NCI-H146 treated with DMSO at 0.1 percent for 48 hours (cell line): Measurements from ENCODE around the gene DYSF.

ENCODE experiments used
- DNase-seq: peaks from one replicate; lab custom pipeline; 2025; ENCODE audit not compliant: unreplicated experiment; lab: John Stamatoyannopoulos, UW

The DYSF gene

DNA sequence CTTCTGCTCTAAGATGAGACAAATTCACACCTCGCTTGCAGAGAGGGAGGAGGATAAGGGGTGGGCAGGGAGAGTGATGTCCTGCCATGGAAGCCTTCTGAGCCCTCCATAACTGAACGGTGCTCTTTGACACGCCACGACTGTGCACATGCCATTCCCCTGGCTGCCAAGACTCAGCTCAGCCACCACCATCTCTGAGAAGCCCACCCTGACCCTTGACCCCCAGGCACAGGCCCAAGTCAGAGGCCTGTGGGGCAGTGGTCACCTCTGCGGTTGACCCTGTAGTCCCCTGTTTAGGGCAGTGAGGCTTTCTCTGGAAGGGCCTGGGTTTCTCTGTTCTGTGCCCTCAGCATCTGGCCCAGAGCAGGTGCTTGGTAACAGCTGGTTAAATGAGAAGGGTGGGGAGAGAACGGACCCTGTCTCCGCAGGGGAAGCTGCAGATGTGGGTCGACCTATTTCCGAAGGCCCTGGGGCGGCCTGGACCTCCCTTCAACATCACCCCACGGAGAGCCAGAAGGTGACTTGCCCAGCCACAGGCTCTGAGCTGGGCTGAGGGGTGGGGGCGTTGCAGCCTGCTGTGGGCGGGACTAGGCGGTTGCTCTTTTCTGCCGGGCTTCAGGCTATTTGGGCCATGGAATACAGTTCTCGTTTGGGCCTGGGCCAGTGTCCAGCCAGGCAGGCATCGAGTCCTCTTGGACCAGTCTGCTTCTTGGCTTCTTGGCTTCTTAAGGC lies 215.1 kb downstream of the DYSF start:
- no peak for DNase-seq

DNA sequence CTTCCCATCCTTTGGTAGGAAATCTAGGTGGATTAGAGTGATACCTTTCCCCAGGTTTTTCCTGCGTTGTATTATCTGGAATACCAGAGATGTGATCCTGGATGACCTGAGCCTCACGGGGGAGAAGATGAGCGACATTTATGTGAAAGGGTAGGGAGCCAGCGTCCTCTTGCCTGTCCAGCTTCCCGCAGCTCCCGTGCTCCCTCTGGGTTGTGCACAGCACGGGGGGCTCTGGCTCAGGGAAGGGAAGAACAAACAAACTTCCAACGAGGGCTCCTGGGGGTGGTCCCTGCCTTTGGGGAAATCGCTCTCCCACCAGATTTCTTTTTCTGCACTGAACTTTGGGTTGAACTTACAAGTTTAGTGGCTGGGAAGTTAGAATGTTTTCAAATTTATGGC lies 215.7 kb downstream of the DYSF start:
- DNase-seq: no peak

GRCh38 chr2:71669628-71670429 lies 216.5 kb downstream of the DYSF start:
- no peak for DNase-seq

DNA sequence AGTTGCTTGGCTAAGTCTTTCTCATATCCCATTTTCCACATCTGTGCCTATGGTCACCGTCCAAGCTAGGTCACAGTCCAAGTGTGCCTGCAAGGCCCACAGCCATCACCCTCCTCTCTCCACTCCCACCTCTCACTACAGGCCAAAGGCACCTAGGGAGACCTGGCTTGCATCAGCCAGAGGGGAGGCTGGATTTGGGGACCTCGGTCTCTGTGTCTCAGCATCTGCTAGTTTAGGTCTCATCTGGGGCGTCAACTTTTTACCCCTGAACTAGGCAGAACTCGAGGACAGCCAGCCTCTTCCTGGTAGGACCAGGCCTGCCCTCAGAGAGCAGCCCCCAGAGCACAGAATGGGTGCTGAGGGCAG lies 217.1 kb downstream of the DYSF start:
- DNase-seq: no peak

- DNase-seq: no peak
Measured at GRCh38 chr2:71671203-71671854, 218.0 kb downstream of the DYSF start.

GRCh38 chr2:71671895-71672825 lies 218.8 kb downstream of the DYSF start:
- DNase-seq: no peak

DNA sequence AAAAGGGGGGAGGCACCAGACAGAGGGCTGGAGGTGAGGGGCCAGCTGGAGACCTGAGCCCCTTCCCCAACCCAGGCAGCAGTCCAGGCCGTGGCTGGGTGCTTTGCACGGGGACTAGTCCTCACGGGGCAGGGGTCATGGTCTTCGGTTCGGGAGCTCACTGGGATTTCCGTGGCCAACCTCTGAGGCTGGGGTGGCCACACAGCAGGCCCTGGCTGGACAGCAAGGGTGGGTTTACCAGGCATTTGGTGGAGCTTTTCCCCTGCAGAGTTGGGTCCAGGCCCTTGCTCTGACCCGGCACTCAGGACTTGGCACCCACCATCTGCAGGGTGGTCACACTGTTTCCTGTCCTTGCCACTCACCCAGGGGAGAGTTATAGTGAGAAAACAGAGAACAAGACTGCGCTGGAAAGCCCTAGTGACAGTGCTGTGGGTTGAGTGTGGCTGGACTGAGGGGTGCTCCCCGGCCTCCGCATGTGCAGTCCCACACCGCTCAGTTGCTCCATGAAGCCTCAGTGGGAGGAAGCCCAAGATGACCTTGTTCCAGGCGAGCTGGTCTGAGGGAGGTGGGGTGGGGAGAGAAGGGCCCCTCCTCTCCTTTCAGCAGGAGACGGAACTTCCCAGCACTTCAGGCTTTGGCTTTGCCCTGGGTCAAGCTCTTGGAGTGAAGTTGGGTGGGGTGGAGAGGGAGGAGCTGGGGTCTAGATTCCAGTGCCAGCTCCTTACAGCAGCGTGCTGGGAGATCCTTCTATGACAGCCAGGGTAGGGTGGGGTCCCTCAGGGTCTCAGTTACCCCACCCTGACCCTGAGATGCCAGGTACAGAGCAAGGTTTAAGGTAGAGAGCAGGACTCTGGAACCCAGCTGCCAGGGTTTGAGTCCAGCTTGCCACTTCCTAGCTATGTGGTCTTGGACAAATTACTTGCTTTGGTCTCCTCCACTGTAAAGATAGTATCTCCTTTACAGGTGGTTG lies 219.8 kb downstream of the DYSF start:
- DNase-seq: no peak

GRCh38 chr2:71674158-71674851 lies 220.9 kb downstream of the DYSF start:
- no peak for DNase-seq

GRCh38 chr2:71675296-71675695 lies 221.9 kb downstream of the DYSF start:
- no peak for DNase-seq

DNA sequence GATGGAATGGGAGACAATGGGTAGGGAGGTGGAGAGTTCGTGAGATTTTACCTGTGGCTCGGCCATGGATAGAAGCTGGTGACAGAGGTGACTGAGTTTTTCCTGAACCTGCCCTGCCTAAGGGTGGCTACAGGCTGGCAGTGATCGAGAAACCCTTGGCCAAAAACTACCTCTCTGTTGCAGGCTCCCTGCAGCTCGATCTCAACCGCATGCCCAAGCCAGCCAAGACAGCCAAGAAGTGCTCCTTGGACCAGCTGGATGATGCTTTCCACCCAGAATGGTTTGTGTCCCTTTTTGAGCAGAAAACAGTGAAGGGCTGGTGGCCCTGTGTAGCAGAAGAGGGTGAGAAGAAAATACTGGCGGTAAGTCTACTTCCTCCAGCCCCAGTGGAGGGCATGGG lies 225.5 kb downstream of the DYSF start:
- DNase-seq: no peak

GRCh38 chr2:71679491-71679890 lies 226.1 kb downstream of the DYSF start:
- no peak for DNase-seq

DNA sequence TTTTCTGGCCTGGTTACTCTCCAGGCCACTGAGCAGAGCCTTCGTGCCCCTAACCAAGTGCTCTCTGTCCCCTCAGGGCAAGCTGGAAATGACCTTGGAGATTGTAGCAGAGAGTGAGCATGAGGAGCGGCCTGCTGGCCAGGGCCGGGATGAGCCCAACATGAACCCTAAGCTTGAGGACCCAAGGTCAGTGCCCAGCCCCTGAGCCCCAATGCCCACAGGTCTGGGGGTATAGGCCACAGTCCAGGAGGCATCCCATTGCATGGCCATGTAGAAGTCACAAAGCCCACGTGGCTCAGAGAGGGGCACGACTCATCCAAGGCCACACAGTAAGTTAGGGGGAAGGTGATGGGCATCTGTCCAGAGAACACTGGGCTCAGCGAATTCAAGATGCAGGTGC lies 227.6 kb downstream of the DYSF start:
- no peak for DNase-seq

- no peak for DNase-seq
Measured at GRCh38 chr2:71681626-71682025, 228.3 kb downstream of the DYSF start.

GRCh38 chr2:71682341-71682740 lies 229.0 kb downstream of the DYSF start:
- no peak for DNase-seq

- no peak for DNase-seq
Measured at GRCh38 chr2:71683070-71683469, 229.7 kb downstream of the DYSF start.

DNA sequence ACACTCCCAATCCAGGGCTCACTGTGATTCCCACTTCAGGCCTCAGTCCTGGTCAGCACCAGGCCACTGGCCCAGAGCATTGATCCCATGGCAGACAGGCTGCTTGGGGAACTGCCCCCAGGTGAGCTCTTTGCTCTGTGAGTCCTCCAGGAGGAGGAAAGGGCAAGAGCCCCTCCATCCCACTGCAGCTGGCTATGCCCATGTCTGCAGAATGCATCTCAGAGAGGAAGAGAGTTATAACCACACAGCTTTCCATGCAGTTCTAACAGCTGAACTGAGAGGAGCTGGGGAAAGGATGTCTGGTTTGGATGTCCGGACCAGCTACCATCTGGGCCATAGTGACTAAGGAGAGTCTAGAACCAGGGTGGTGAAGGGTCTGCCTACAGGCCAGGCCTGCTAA lies 230.3 kb downstream of the DYSF start:
- no peak for DNase-seq

GRCh38 chr2:71684226-71685072 lies 231.1 kb downstream of the DYSF start:
- DNase-seq: no peak

DNA sequence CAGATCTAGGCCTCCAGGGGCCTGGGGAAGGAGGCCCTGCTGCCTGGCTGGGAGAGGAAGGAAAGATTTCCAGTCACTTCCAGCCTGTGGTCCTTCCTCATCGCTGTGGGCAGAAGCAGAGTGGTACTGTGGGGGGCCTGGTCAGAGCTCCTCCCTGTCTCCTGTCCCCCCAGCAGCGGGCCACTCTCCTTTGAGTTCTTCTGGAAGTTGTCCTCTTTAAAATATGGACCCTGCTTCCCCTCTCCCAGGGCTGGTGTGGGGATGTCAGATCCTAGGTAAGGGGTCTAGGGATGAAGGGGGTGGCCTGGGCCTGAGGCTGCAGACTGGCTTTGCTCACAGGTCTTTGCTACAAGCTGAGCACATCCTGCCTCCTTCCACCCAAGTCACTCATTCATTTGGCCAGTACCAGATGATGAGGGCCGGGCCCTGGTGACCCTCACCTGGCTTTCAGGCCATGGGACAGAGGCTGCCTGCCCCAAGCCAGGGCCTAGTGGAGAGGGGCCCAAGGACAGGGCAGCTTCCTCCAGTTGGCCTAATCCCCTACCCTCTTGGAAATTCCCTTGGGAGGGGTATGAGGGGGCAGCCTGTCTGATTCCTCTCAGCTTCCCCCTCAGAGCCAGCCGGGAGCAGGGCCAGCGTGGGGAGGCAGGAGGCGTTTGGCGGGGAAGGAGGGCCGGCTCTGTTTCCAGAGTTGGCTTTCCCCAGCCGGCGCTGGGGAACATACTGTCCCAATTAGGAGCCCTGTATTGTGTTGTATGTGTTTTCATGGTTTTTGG lies 231.9 kb downstream of the DYSF start:
- DNase-seq: no peak
